HCT116 (cell line): ENCODE results near the gene PPIP5K2. TPM values are rescaled to one million over a fixed set of nuclear protein-coding genes. Genes with fewer than 3 reads are reported as not detected.

ENCODE experiments used
- ATAC-seq: fragments of 200-7000 bp; cut with Tn5 transposase; 2 replicates; pipeline ENCODE4 v1.9.1; 2020; ENCODE audit warnings: mild to moderate bottlenecking, moderate library complexity
- BruUV-seq: library from RNA; stranded (reverse); fragments of 400-500 nt; replicated peaks from 2 replicates; lab custom pipeline; 2021; lab: Mats Ljungman, UMichigan
- CTCF ChIA-PET: fragments of 300-600 bp; sonication (Branson Sonifier 250); formaldehyde crosslinking; loops from one replicate; lab custom pipeline; 2021; ENCODE audit warnings: antibody characterized with exemption; lab: Charles Lee
- POLR2A ChIA-PET: fragments of 300-600, 350-600 bp; sonication (Branson Sonifier 250); formaldehyde crosslinking; loops from one replicate; lab custom pipeline; 2021; ENCODE audit warnings: antibody characterized with exemption; lab: Charles Lee
- RAD21 ChIA-PET, 2 experiments: fragments of 300-600 bp; sonication (Branson Sonifier 250); formaldehyde crosslinking; loops; one replicate each; lab custom pipeline; 2023; ENCODE audit warnings: low total read pairs in 2 of 2; ENCODE audit not compliant: uncharacterized antibody in 2 of 2, unreplicated experiment in 2 of 2, low non-redundant PET in 1 of 2; lab: Charles Lee
- DNase-seq: peaks from one replicate; pipeline ENCODE4 v3.0.0-alpha.2; 2010; ENCODE audit warnings: low read depth, low spot score
- H2AFZ ChIP-seq: fragments of 200-600 bp; shearing (Covaris generic), sonication (generic); 2 replicates; pipeline ENCODE4 v1.6.1; 2017; ENCODE audit warnings: low read depth, mixed run types, mixed read lengths, antibody characterized with exemption, low read length; ENCODE audit not compliant: poor library complexity, severe bottlenecking
- H3K27ac ChIP-seq: 2 replicates; pipeline ENCODE4 v1.5.1; 2012; ENCODE audit warnings: low read depth, low read length
- H3K27me3 ChIP-seq: fragments of 200-600 bp; sonication (generic); 2 replicates; pipeline ENCODE4 v1.6.1; 2016; ENCODE audit warnings: mixed run types, low read length, mixed read lengths; ENCODE audit not compliant: insufficient read depth
- H3K36me3 ChIP-seq, 2 experiments: fragments of 200-500 bp in 1 of 2; fragments of 200-600 bp in 1 of 2; sonication (Bioruptor generic) in 1 of 2; sonication (generic) in 1 of 2; 2 replicates each; pipeline versions ENCODE4 v1.5.1 to v1.6.1; 2014 to 2016; ENCODE audit warnings: low read length in 2 of 2, inconsistent platforms in 1 of 2, mixed read lengths in 1 of 2, mixed run types in 1 of 2; ENCODE audit not compliant: insufficient read depth in 2 of 2, control insufficient read depth in 1 of 2
- H3K4me1 ChIP-seq, 2 experiments: fragments of 200-600 bp in 1 of 2; sonication (generic) in 1 of 2; 2 replicates each; pipeline versions ENCODE4 v1.5.1 to v1.6.1; 2012 to 2017; ENCODE audit warnings: low read length in 2 of 2, inconsistent platforms in 1 of 2, mild to moderate bottlenecking in 1 of 2, mixed read lengths in 1 of 2, mixed run types in 1 of 2, moderate library complexity in 1 of 2; ENCODE audit not compliant: insufficient read depth in 2 of 2, control insufficient read depth in 1 of 2
- H3K4me2 ChIP-seq: fragments of 200-600 bp; sonication (generic); 2 replicates; pipeline ENCODE4 v1.6.1; 2017; ENCODE audit warnings: mixed run types, low read length, mixed read lengths
- H3K4me3 ChIP-seq, 2 experiments: fragments of 200-600 bp in 1 of 2; sonication (generic) in 1 of 2; replicated peaks in 1 of 2; 2 replicates each; pipeline ENCODE4 v1.5.1; 2011 to 2016; ENCODE audit warnings: low read length in 2 of 2, control low read depth in 1 of 2, low read depth in 1 of 2, mild to moderate bottlenecking in 1 of 2, mixed read lengths in 1 of 2, mixed run types in 1 of 2
- H3K79me2 ChIP-seq: fragments of 200-600 bp; sonication (generic); 2 replicates; pipeline ENCODE4 v1.6.1; 2017; ENCODE audit warnings: mild to moderate bottlenecking, mixed run types, low read length, moderate library complexity, mixed read lengths; ENCODE audit not compliant: insufficient read depth
- H3K9ac ChIP-seq: fragments of 200-600 bp; sonication (generic); 2 replicates; pipeline ENCODE4 v1.6.1; 2016; ENCODE audit warnings: low read length, mixed read lengths
- H3K9me2 ChIP-seq: fragments of 200-600 bp; sonication (generic), shearing (Covaris generic); 2 replicates; pipeline ENCODE4 v1.6.1; 2017; ENCODE audit warnings: mixed run types, mild to moderate bottlenecking, moderate library complexity; ENCODE audit not compliant: insufficient read depth
- H3K9me3 ChIP-seq, 2 experiments: fragments of 200-500 bp in 1 of 2; fragments of 200-600 bp in 1 of 2; sonication (Bioruptor generic) in 1 of 2; sonication (generic) in 1 of 2; 2 replicates each; pipeline ENCODE4 v1.6.1; 2014 to 2017; ENCODE audit warnings: low read length in 2 of 2, mixed read lengths in 2 of 2, inconsistent platforms in 1 of 2, low read depth in 1 of 2, mild to moderate bottlenecking in 1 of 2, mixed run types in 1 of 2, moderate library complexity in 1 of 2; ENCODE audit not compliant: control insufficient read depth in 1 of 2, insufficient read depth in 1 of 2
- H4K20me1 ChIP-seq: fragments of 200-600 bp; sonication (generic), shearing (Covaris generic); 2 replicates; pipeline ENCODE4 v1.6.1; 2017; ENCODE audit warnings: mixed run types, mild to moderate bottlenecking, moderate library complexity; ENCODE audit not compliant: insufficient read depth
- CBX3 ChIP-seq: IDR thresholded peaks from 2 replicates; pipeline ENCODE4 v1.6.1; 2012; ENCODE audit warnings: low read depth
- CEBPB ChIP-seq: IDR thresholded peaks from 2 replicates; pipeline ENCODE4 v1.6.1; 2012; ENCODE audit warnings: low read depth
- EGR1 ChIP-seq: IDR thresholded peaks from 2 replicates; pipeline ENCODE4 v1.6.1; 2012; ENCODE audit warnings: low read depth
- EZH2 ChIP-seq: fragments of 200-600 bp; sonication (generic); IDR thresholded peaks from 2 replicates; pipeline ENCODE4 v1.6.1; 2017; ENCODE audit warnings: antibody characterized with exemption, mixed run types
- EZH2phosphoT487 ChIP-seq: fragments of 200-600 bp; IDR thresholded peaks from 2 replicates; pipeline ENCODE4 v1.6.1; 2018; ENCODE audit warnings: antibody characterized with exemption, borderline replicate concordance
- FOSL1 ChIP-seq: IDR thresholded peaks from 2 replicates; pipeline ENCODE4 v1.6.1; 2012; ENCODE audit warnings: low read depth
- JUND ChIP-seq: IDR thresholded peaks from 2 replicates; pipeline ENCODE4 v1.6.1; 2012
- POLR2AphosphoS5 ChIP-seq: IDR thresholded peaks from 2 replicates; pipeline ENCODE4 v1.6.1; 2011; ENCODE audit warnings: mild to moderate bottlenecking, low read depth, low read length, moderate library complexity
- RAD21 ChIP-seq: IDR thresholded peaks from 2 replicates; pipeline ENCODE4 v1.6.1; 2012; ENCODE audit warnings: low read depth, mild to moderate bottlenecking
- SIN3A ChIP-seq: IDR thresholded peaks from 2 replicates; pipeline ENCODE4 v1.6.1; 2012; ENCODE audit warnings: low read depth
- SP1 ChIP-seq: IDR thresholded peaks from 2 replicates; pipeline ENCODE4 v1.6.1; 2012; ENCODE audit warnings: low read depth
- SRF ChIP-seq: IDR thresholded peaks from 2 replicates; pipeline ENCODE4 v1.6.1; 2012; ENCODE audit warnings: low read depth
- YY1 ChIP-seq: IDR thresholded peaks from 2 replicates; pipeline ENCODE4 v1.6.1; 2011; ENCODE audit warnings: low read length, low read depth, moderate library complexity, mild to moderate bottlenecking; ENCODE audit not compliant: insufficient replicate concordance; ENCODE audit errors: extremely low read depth
- ZFX ChIP-seq: fragments of 450-650 bp; IDR thresholded peaks from 2 replicates; pipeline ENCODE4 v1.6.1; 2017
- intact Hi-C: fragments of 100-400 bp; cut with micrococcal nuclease; formaldehyde crosslinking; loops from 2 replicates; pipeline ENCODE4 v1.10.0; 2022
- total RNA-seq: library from RNA; stranded (reverse); gene quantifications from one replicate; pipeline ENCODE4 v1.2.1, GENCODE V29; 2021; ENCODE audit not compliant: unreplicated experiment
- TF ChIP-seq, protein P1 (sequence below), 3 experiments: fragments of 200-600 bp in 1 of 3; sonication (generic) in 1 of 3; IDR thresholded peaks in 2 of 3; conservative IDR thresholded peaks in 1 of 3; 2 replicates each; pipeline ENCODE4 v1.5.1; 2012 to 2017; ENCODE audit warnings: low read depth in 2 of 3, low read length in 2 of 3, antibody characterized with exemption in 1 of 3, borderline replicate concordance in 1 of 3, control low read depth in 1 of 3, mild to moderate bottlenecking in 1 of 3, mixed read lengths in 1 of 3, mixed run types in 1 of 3, moderate library complexity in 1 of 3; ENCODE audit not compliant: insufficient read depth in 1 of 3
- TF ChIP-seq, protein P2 (sequence below): IDR thresholded peaks from 2 replicates; pipeline ENCODE4 v1.6.1; 2012; ENCODE audit warnings: low read depth
- TF ChIP-seq, protein P3 (sequence below): IDR thresholded peaks from 2 replicates; pipeline ENCODE4 v1.6.1; 2012
- TF ChIP-seq, protein P4 (sequence below): IDR thresholded peaks from 2 replicates; pipeline ENCODE4 v1.6.1; 2011; ENCODE audit warnings: mild to moderate bottlenecking, low read length, moderate library complexity; ENCODE audit not compliant: insufficient replicate concordance; ENCODE audit errors: extremely low read depth

PPIP5K2 gene
- total RNA-seq, 1 experiment from 2014 or later = 45.8 TPM

DNA sequence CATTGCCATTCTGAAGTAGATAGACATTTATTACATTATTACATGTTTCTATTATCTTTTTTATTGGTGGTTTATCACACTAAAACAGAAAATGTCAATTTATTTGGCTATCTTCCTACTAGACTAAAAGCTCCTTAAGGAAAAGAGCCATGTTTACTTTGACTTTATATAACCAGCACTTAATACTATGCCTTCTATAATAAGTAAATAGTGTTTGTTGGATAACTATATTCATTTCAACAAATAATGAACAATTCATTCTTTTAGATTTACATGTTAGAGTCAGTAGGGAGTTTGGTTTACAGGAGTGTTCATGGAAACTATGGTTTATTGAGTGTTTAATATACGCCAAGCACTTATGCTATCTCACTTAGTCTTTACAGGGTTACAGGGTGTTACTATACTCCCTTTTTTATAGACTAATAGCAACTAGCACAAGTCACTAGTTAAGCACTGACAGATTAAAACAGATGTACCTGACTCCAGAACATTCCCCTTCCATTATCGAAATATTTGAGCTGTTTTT lies 7.3 kb downstream of the PPIP5K2 start:
- no TSS peak for BruUV-seq
- TF ChIP-seq, protein P1, sequence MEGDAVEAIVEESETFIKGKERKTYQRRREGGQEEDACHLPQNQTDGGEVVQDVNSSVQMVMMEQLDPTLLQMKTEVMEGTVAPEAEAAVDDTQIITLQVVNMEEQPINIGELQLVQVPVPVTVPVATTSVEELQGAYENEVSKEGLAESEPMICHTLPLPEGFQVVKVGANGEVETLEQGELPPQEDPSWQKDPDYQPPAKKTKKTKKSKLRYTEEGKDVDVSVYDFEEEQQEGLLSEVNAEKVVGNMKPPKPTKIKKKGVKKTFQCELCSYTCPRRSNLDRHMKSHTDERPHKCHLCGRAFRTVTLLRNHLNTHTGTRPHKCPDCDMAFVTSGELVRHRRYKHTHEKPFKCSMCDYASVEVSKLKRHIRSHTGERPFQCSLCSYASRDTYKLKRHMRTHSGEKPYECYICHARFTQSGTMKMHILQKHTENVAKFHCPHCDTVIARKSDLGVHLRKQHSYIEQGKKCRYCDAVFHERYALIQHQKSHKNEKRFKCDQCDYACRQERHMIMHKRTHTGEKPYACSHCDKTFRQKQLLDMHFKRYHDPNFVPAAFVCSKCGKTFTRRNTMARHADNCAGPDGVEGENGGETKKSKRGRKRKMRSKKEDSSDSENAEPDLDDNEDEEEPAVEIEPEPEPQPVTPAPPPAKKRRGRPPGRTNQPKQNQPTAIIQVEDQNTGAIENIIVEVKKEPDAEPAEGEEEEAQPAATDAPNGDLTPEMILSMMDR (IDR thresholded peaks at IDR 0.05 in 2 of 3, conservative IDR thresholded peaks at IDR 0.05 in 1 of 3; ENCODE audit: borderline replicate concordance in 1 of 3, insufficient read depth in 1 of 3, low read depth in 2 of 3, low read length in 2 of 3) = no peak
- TF ChIP-seq SP1 = no peak
- TF ChIP-seq EZH2phosphoT487 = no peak
- no peak for TF ChIP-seq JUND
- TF ChIP-seq RAD21 = no peak
- no peak for TF ChIP-seq FOSL1
- TF ChIP-seq, protein P2, sequence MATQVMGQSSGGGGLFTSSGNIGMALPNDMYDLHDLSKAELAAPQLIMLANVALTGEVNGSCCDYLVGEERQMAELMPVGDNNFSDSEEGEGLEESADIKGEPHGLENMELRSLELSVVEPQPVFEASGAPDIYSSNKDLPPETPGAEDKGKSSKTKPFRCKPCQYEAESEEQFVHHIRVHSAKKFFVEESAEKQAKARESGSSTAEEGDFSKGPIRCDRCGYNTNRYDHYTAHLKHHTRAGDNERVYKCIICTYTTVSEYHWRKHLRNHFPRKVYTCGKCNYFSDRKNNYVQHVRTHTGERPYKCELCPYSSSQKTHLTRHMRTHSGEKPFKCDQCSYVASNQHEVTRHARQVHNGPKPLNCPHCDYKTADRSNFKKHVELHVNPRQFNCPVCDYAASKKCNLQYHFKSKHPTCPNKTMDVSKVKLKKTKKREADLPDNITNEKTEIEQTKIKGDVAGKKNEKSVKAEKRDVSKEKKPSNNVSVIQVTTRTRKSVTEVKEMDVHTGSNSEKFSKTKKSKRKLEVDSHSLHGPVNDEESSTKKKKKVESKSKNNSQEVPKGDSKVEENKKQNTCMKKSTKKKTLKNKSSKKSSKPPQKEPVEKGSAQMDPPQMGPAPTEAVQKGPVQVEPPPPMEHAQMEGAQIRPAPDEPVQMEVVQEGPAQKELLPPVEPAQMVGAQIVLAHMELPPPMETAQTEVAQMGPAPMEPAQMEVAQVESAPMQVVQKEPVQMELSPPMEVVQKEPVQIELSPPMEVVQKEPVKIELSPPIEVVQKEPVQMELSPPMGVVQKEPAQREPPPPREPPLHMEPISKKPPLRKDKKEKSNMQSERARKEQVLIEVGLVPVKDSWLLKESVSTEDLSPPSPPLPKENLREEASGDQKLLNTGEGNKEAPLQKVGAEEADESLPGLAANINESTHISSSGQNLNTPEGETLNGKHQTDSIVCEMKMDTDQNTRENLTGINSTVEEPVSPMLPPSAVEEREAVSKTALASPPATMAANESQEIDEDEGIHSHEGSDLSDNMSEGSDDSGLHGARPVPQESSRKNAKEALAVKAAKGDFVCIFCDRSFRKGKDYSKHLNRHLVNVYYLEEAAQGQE = no peak
- TF ChIP-seq, protein P3, sequence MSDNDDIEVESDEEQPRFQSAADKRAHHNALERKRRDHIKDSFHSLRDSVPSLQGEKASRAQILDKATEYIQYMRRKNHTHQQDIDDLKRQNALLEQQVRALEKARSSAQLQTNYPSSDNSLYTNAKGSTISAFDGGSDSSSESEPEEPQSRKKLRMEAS = no peak
- no peak for TF ChIP-seq SIN3A
- no peak for TF ChIP-seq EGR1
- TF ChIP-seq CBX3 = no peak
- TF ChIP-seq EZH2 = no peak
- no peak for TF ChIP-seq YY1
- TF ChIP-seq POLR2AphosphoS5 = no peak
- TF ChIP-seq ZFX = no peak
- no peak for TF ChIP-seq SRF
- TF ChIP-seq, protein P4, sequence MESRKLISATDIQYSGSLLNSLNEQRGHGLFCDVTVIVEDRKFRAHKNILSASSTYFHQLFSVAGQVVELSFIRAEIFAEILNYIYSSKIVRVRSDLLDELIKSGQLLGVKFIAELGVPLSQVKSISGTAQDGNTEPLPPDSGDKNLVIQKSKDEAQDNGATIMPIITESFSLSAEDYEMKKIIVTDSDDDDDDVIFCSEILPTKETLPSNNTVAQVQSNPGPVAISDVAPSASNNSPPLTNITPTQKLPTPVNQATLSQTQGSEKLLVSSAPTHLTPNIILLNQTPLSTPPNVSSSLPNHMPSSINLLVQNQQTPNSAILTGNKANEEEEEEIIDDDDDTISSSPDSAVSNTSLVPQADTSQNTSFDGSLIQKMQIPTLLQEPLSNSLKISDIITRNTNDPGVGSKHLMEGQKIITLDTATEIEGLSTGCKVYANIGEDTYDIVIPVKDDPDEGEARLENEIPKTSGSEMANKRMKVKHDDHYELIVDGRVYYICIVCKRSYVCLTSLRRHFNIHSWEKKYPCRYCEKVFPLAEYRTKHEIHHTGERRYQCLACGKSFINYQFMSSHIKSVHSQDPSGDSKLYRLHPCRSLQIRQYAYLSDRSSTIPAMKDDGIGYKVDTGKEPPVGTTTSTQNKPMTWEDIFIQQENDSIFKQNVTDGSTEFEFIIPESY = no peak
- TF ChIP-seq CEBPB = no peak
- TF ChIP-seq, all 23 proteins: peak for 0
- Histone ChIP-seq H3K9me2 (no peaks in the 10 kb centered on the region), H3K4me3 (no peak overlapping the region), H3K79me2 (peaks cover 21% of the 10 kb centered on the region), H3K27me3 (no peaks in the 10 kb centered on the region), H3K9ac (no peak overlapping the region), H3K9me3 (no peaks in the 10 kb centered on the region), H3K4me1 (no peaks in the 10 kb centered on the region), H3K36me3 (no peaks in the 10 kb centered on the region), H4K20me1 (no peaks in the 10 kb centered on the region), H2AFZ (no peak overlapping the region), H3K27ac (no peak overlapping the region), H3K4me2 (no peak overlapping the region)
- ChIA-PET POLR2A (no interaction called here), RAD21 (no interaction called here), CTCF (interaction anchor here (1.6 kb wide), 1 partner anchor 12 kb away, joined by 4 read pairs; no protein-coding TSS in a partner anchor)
- ATAC-seq = no peak
- DNase-seq = no peak
- intact Hi-C loops = loop anchor here (10.0 kb wide), 1 partner anchor 353 kb away; no protein-coding TSS in a partner anchor
